Choroid plexus epithelial cell (primary cell): ENCODE measurements around the gene TMEM33.

ENCODE experiments used
- DNase-seq: peaks from one replicate; pipeline ENCODE4 v3.0.0-alpha.2; 2010; ENCODE audit warnings: low read depth
- H3K4me3 ChIP-seq: 2 replicates; pipeline ENCODE4 v1.5.1; 2011; ENCODE audit warnings: low read depth, mild to moderate bottlenecking, control low read depth, low read length, moderate library complexity
- CTCF ChIP-seq: conservative IDR thresholded peaks from 2 replicates; pipeline ENCODE4 v1.5.1; 2011; ENCODE audit warnings: low read depth, mild to moderate bottlenecking, control low read depth, inconsistent platforms, low read length, moderate library complexity

Gene TMEM33

GRCh38 chr4:41934901-41935651 is at the start of gene TMEM33:
Gene TMEM33 (plus strand): TSS chr4:41935429. CDS start chr4:41935485, 56 bp downstream.
- DNase-seq = peak; percentile 85
- TF ChIP-seq CTCF = peak; percentile 31
- peak within 1 kb of the TSS; percentile 91 for H3K4me3 ChIP-seq

- no peak for TF ChIP-seq CTCF
- H3K4me3 ChIP-seq = no peak overlapping the region
- no peak for DNase-seq
Measured at GRCh38 chr4:41885456-41885855, 49.8 kb upstream of the TMEM33 start.

GRCh38 chr4:41887277-41887676 is 48.0 kb upstream of the TMEM33 start:
- TF ChIP-seq CTCF = no peak
- H3K4me3 ChIP-seq = no peak overlapping the region
- DNase-seq = no peak

- DNase-seq = peak; percentile 79
Measured at GRCh38 chr4:41887821-41888686, 47.2 kb upstream of the TMEM33 start.

GRCh38 chr4:41888687-41889074 is 46.5 kb upstream of the TMEM33 start:
- TF ChIP-seq CTCF = no peak

More at GRCh38 chr4:41887821-41888686, 47.2 kb upstream of the TMEM33 start:
- no peak overlapping the region for H3K4me3 ChIP-seq
- peak; percentile 83 for TF ChIP-seq CTCF

GRCh38 chr4:41889317-41889716 is 45.9 kb upstream of the TMEM33 start:
- no peak overlapping the region for H3K4me3 ChIP-seq
- DNase-seq = no peak
- TF ChIP-seq CTCF = no peak

More at GRCh38 chr4:41888687-41889074, 46.5 kb upstream of the TMEM33 start:
- DNase-seq = no peak
- H3K4me3 ChIP-seq = no peak overlapping the region
